ENCODE data around the gene DHRS4.
"Not testable (repeated sequence)": the region's sequence is repeated elsewhere in the genome, so short reads cannot be mapped to it uniquely, and the experiment has no call there.

The DHRS4 gene

GRCh38 chr14:23988607-23989363, 35.2 kb downstream of the DHRS4 start, which contains the start of gene DHRS4L2:
Gene DHRS4L2 (plus strand): TSS chr14:23988929. CDS start chr14:23988948, 19 bp downstream.
- peak; percentile 46 for DNase-seq

GRCh38 chr14:23989734-23990445, 36.3 kb downstream of the DHRS4 start:
- DNase-seq: not testable (repeated sequence)

- not testable (repeated sequence) for DNase-seq
These were observed 37.4 kb downstream of the DHRS4 start for GRCh38 chr14:23990961-23991360.

GRCh38 chr14:23993042-23993441, 39.5 kb downstream of the DHRS4 start:
- DNase-seq: not testable (repeated sequence)

- not testable (repeated sequence) for DNase-seq
These were observed 42.4 kb downstream of the DHRS4 start for GRCh38 chr14:23996009-23996408.

GRCh38 chr14:23996825-23997224, 43.3 kb downstream of the DHRS4 start:
- DNase-seq: not testable (repeated sequence)

- not testable (repeated sequence) for DNase-seq
These were observed 46.1 kb downstream of the DHRS4 start for GRCh38 chr14:23999640-24000039.

- DNase-seq: not testable (repeated sequence)
These were observed 47.5 kb downstream of the DHRS4 start for GRCh38 chr14:24001078-24001477.

GRCh38 chr14:24001679-24002078, 48.1 kb downstream of the DHRS4 start:
- DNase-seq: not testable (repeated sequence)

GRCh38 chr14:24006471-24006816, 52.9 kb downstream of the DHRS4 start:
- DNase-seq: not testable (repeated sequence)

- DNase-seq: not testable (repeated sequence)
These were observed 53.5 kb downstream of the DHRS4 start for GRCh38 chr14:24006817-24007652.

GRCh38 chr14:24011051-24011450, 57.5 kb downstream of the DHRS4 start:
- no peak for DNase-seq

- not testable (repeated sequence) for DNase-seq
These were observed 59.2 kb downstream of the DHRS4 start for GRCh38 chr14:24012726-24013273.

- peak; percentile 47 for DNase-seq
These were observed 60.3 kb downstream of the DHRS4 start for GRCh38 chr14:24013654-24014514.

- not testable (repeated sequence) for DNase-seq
These were observed 62.2 kb downstream of the DHRS4 start for GRCh38 chr14:24015745-24016144.

All from KG1 (cell line).